Measurements from ENCODE around the gene WDR70.
"Not testable (repeated sequence)": the region's sequence is repeated elsewhere in the genome, so short reads cannot be mapped to it uniquely, and the experiment has no call there.

Gene WDR70

GRCh38 chr5:37603072-37603471 is 224.0 kb downstream of the WDR70 start:
- H3K9ac ChIP-seq (ENCODE audit: low read length), result no peak overlapping the region
- H3K36me3 ChIP-seq (ENCODE audit: control insufficient read depth, insufficient read depth, low read length), result no peaks in the 10 kb centered on the region
- H3K4me3 ChIP-seq (ENCODE audit: low read depth, low read length), result no peak overlapping the region
- peaks cover 4% of the 10 kb centered on the region; the same call in 1 of the 2 replicates for H3K9me3 ChIP-seq (ENCODE audit: control insufficient read depth, insufficient read depth, low read depth, low read length)
- H3K4me1 ChIP-seq (ENCODE audit: control insufficient read depth, insufficient read depth, low read length), result no peaks in the 10 kb centered on the region
- H3K27me3 ChIP-seq (ENCODE audit: control insufficient read depth, insufficient read depth, low read length), result no peaks in the 10 kb centered on the region
- no peak overlapping the region for H3K27ac ChIP-seq (ENCODE audit: low read depth, low read length)

- Histone ChIP-seq H3K27me3 (ENCODE audit: control insufficient read depth, insufficient read depth, low read length) (no peaks in the 10 kb centered on the region), H3K4me1 (ENCODE audit: control insufficient read depth, insufficient read depth, low read length) (no peaks in the 10 kb centered on the region), H3K9ac (ENCODE audit: low read length) (no peak overlapping the region), H3K4me3 (ENCODE audit: low read depth, low read length) (no peak overlapping the region), H3K36me3 (ENCODE audit: control insufficient read depth, insufficient read depth, low read length) (no peaks in the 10 kb centered on the region), H3K9me3 (ENCODE audit: control insufficient read depth, insufficient read depth, low read depth, low read length) (peaks cover 4% of the 10 kb centered on the region; the same call in 1 of the 2 replicates), H3K27ac (ENCODE audit: low read depth, low read length) (no peak overlapping the region)
Observed at GRCh38 chr5:37604290-37604689, 225.2 kb downstream of the WDR70 start.

GRCh38 chr5:37606148-37606547 is 227.0 kb downstream of the WDR70 start:
- Histone ChIP-seq H3K9me3 (ENCODE audit: control insufficient read depth, insufficient read depth, low read depth, low read length) (peaks cover 2% of the 10 kb centered on the region; the same call in 1 of the 2 replicates), H3K9ac (ENCODE audit: low read length) (no peak overlapping the region), H3K27ac (ENCODE audit: low read depth, low read length) (no peak overlapping the region), H3K4me1 (ENCODE audit: control insufficient read depth, insufficient read depth, low read length) (no peaks in the 10 kb centered on the region), H3K27me3 (ENCODE audit: control insufficient read depth, insufficient read depth, low read length) (no peaks in the 10 kb centered on the region), H3K4me3 (ENCODE audit: low read depth, low read length) (no peak overlapping the region), H3K36me3 (ENCODE audit: control insufficient read depth, insufficient read depth, low read length) (no peaks in the 10 kb centered on the region)

- no peak overlapping the region for H3K27ac ChIP-seq (ENCODE audit: low read depth, low read length)
- H3K9ac ChIP-seq (ENCODE audit: low read length), result no peak overlapping the region
- no peak overlapping the region for H3K4me3 ChIP-seq (ENCODE audit: low read depth, low read length)
- H3K4me1 ChIP-seq (ENCODE audit: control insufficient read depth, insufficient read depth, low read length), result no peaks in the 10 kb centered on the region
- no peaks in the 10 kb centered on the region for H3K9me3 ChIP-seq (ENCODE audit: control insufficient read depth, insufficient read depth, low read depth, low read length)
- no peaks in the 10 kb centered on the region for H3K36me3 ChIP-seq (ENCODE audit: control insufficient read depth, insufficient read depth, low read length)
- H3K27me3 ChIP-seq (ENCODE audit: control insufficient read depth, insufficient read depth, low read length), result no peaks in the 10 kb centered on the region
Observed at GRCh38 chr5:37606632-37607248, 227.6 kb downstream of the WDR70 start.

DNA sequence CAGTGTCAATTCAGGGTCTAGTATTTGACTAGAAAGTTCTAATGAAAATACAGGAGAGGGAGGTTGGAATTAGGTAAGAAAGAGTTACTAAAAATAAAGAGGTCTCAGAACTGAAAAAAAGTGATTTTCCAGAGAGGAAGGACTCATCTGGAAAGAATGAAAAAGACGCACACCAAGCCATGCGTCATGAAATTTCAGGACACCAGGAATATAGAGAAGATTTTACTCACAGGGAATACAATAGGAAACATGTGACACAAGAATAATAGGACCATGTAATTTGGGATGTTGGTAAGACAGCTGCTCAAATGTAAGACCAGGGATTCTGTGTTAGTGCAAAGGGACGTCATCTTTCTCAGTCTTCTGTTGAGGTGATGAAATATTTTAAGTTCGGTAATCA is 236.1 kb downstream of the WDR70 start:
- no peaks in the 10 kb centered on the region for H3K4me1 ChIP-seq (ENCODE audit: control insufficient read depth, insufficient read depth, low read length)
- H3K27me3 ChIP-seq (ENCODE audit: control insufficient read depth, insufficient read depth, low read length), result no peaks in the 10 kb centered on the region
- no peaks in the 10 kb centered on the region for H3K9me3 ChIP-seq (ENCODE audit: control insufficient read depth, insufficient read depth, low read depth, low read length)
- H3K9ac ChIP-seq (ENCODE audit: low read length), result no peak overlapping the region
- H3K4me3 ChIP-seq (ENCODE audit: low read depth, low read length), result no peak overlapping the region
- H3K27ac ChIP-seq (ENCODE audit: low read depth, low read length), result no peak overlapping the region
- no peaks in the 10 kb centered on the region for H3K36me3 ChIP-seq (ENCODE audit: control insufficient read depth, insufficient read depth, low read length)

DNA sequence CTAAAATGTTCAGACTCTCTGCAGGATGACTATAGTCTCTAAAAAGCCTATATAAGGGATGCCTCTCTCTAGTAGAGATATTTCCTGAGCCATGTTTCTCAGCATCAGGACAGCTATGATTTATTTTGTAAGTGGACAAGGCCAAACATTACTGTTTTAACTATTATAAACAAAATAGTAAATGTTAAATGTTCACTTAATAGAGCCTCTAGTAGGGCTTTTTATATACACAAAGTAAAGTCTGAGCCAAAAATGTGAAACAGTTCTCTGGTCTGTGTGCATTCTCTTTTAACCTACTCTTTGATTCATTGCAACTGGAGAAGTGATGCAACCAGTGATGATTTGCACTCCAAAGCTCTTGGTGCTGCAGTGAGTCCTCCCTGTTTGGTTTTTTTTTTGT is 240.2 kb downstream of the WDR70 start:
- Histone ChIP-seq H3K9ac (ENCODE audit: low read length) (no peak overlapping the region), H3K27me3 (ENCODE audit: control insufficient read depth, insufficient read depth, low read length) (no peaks in the 10 kb centered on the region), H3K4me1 (ENCODE audit: control insufficient read depth, insufficient read depth, low read length) (no peaks in the 10 kb centered on the region), H3K9me3 (ENCODE audit: control insufficient read depth, insufficient read depth, low read depth, low read length) (no peaks in the 10 kb centered on the region), H3K4me3 (ENCODE audit: low read depth, low read length) (no peak overlapping the region), H3K36me3 (ENCODE audit: control insufficient read depth, insufficient read depth, low read length) (no peaks in the 10 kb centered on the region; the same call in 1 of the 2 replicates), H3K27ac (ENCODE audit: low read depth, low read length) (no peak overlapping the region)

DNA sequence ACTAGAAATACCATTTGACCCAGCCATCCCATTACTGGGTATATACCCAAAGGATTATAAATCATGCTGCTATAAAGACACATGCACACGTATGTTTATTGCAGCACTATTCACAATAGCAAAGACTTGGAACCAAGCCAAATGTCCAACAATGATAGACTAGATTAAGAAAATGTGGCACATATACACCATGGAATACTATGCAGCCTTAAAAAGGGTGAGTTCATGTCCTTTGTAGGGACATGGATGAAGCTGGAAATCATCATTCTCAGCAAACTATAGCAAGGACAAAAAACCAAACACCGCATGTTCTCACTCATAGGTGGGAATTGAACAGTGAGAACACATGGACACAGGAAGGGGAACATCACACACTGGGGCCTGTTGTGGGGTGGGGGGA is 243.2 kb downstream of the WDR70 start:
- H3K36me3 ChIP-seq (ENCODE audit: control insufficient read depth, insufficient read depth, low read length); H3K9ac ChIP-seq (ENCODE audit: low read length); H3K4me1 ChIP-seq (ENCODE audit: control insufficient read depth, insufficient read depth, low read length); H3K9me3 ChIP-seq (ENCODE audit: control insufficient read depth, insufficient read depth, low read depth, low read length); H3K27me3 ChIP-seq (ENCODE audit: control insufficient read depth, insufficient read depth, low read length); H3K27ac ChIP-seq (ENCODE audit: low read depth, low read length); H3K4me3 ChIP-seq (ENCODE audit: low read depth, low read length): not testable (repeated sequence)

DNA sequence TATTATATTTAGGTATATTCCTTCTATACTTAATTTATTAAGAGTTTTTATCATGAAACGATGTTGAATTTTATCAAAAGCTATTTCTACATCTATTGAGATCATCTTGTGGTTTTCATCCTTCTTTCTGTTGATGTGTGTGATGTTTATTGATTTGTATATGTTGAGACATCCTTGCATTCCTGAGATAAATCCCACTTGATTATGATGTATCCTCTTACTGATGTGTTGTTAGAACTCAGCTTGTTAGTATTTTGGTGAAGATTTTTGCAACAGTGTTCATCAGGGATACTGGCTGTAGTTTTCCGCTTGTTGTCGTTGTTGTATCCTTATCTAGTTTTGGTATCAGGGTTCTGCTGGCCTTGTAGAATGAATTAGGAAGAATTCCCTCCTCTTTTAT is 247.1 kb downstream of the WDR70 start:
- Histone ChIP-seq H3K4me1 (ENCODE audit: control insufficient read depth, insufficient read depth, low read length) (no peaks in the 10 kb centered on the region), H3K27ac (ENCODE audit: low read depth, low read length) (no peak overlapping the region), H3K9me3 (ENCODE audit: control insufficient read depth, insufficient read depth, low read depth, low read length) (no peaks in the 10 kb centered on the region; the same call in 1 of the 2 replicates), H3K9ac (ENCODE audit: low read length) (no peak overlapping the region), H3K27me3 (ENCODE audit: control insufficient read depth, insufficient read depth, low read length) (no peaks in the 10 kb centered on the region), H3K36me3 (ENCODE audit: control insufficient read depth, insufficient read depth, low read length) (no peaks in the 10 kb centered on the region; the same call in 1 of the 2 replicates), H3K4me3 (ENCODE audit: low read depth, low read length) (no peak overlapping the region)

DNA sequence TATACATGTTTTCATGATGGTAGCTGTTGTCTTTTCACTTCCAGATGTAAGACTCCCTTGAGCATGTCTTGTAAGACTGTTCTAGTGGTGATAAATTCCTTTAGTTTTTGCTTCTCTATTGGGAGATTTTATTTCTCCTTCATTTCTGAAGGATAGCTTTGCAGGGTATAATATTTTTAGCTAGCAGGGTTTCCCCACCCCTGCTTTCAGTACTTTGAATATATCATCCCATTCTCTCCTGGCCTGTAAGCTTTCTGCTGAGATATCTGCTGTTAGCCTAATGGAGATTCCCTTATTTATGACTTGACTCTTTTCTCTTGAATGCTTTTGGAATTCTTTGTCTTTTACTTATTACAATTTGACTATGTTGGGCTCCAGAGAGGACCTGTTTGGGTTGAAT is 249.8 kb downstream of the WDR70 start:
- no peaks in the 10 kb centered on the region for H3K36me3 ChIP-seq (ENCODE audit: control insufficient read depth, insufficient read depth, low read length)
- no peak overlapping the region for H3K4me3 ChIP-seq (ENCODE audit: low read depth, low read length)
- no peak overlapping the region for H3K9ac ChIP-seq (ENCODE audit: low read length)
- H3K27ac ChIP-seq (ENCODE audit: low read depth, low read length), result no peak overlapping the region
- H3K27me3 ChIP-seq (ENCODE audit: control insufficient read depth, insufficient read depth, low read length), result no peaks in the 10 kb centered on the region
- no peaks in the 10 kb centered on the region for H3K4me1 ChIP-seq (ENCODE audit: control insufficient read depth, insufficient read depth, low read length)
- no peaks in the 10 kb centered on the region; the same call in 1 of the 2 replicates for H3K9me3 ChIP-seq (ENCODE audit: control insufficient read depth, insufficient read depth, low read depth, low read length)

GRCh38 chr5:37631939-37632338 is 252.8 kb downstream of the WDR70 start:
- Histone ChIP-seq H3K4me1 (ENCODE audit: control insufficient read depth, insufficient read depth, low read length) (no peaks in the 10 kb centered on the region), H3K27ac (ENCODE audit: low read depth, low read length) (no peak overlapping the region), H3K9me3 (ENCODE audit: control insufficient read depth, insufficient read depth, low read depth, low read length) (no peaks in the 10 kb centered on the region; the same call in 1 of the 2 replicates), H3K36me3 (ENCODE audit: control insufficient read depth, insufficient read depth, low read length) (no peaks in the 10 kb centered on the region), H3K9ac (ENCODE audit: low read length) (no peak overlapping the region), H3K4me3 (ENCODE audit: low read depth, low read length) (no peak overlapping the region), H3K27me3 (ENCODE audit: control insufficient read depth, insufficient read depth, low read length) (no peaks in the 10 kb centered on the region)

GRCh38 chr5:37637165-37637845 is 258.2 kb downstream of the WDR70 start:
- Histone ChIP-seq H3K4me1 (ENCODE audit: control insufficient read depth, insufficient read depth, low read length) (no peaks in the 10 kb centered on the region), H3K9ac (ENCODE audit: low read length) (no peak overlapping the region), H3K27me3 (ENCODE audit: control insufficient read depth, insufficient read depth, low read length) (no peaks in the 10 kb centered on the region), H3K9me3 (ENCODE audit: control insufficient read depth, insufficient read depth, low read depth, low read length) (no peaks in the 10 kb centered on the region), H3K4me3 (ENCODE audit: low read depth, low read length) (no peak overlapping the region), H3K27ac (ENCODE audit: low read depth, low read length) (no peak overlapping the region), H3K36me3 (ENCODE audit: control insufficient read depth, insufficient read depth, low read length) (no peaks in the 10 kb centered on the region)
